Activated CD8-positive, alpha-beta memory T cell treated with anti-CD3 and anti-CD28 coated beads for 24 hours (primary cell): ENCODE results near the gene AREG.

ENCODE experiments used
- DNase-seq: peaks from one replicate; pipeline ENCODE4 v3.0.0-alpha.2; 2020

The AREG gene

DNA sequence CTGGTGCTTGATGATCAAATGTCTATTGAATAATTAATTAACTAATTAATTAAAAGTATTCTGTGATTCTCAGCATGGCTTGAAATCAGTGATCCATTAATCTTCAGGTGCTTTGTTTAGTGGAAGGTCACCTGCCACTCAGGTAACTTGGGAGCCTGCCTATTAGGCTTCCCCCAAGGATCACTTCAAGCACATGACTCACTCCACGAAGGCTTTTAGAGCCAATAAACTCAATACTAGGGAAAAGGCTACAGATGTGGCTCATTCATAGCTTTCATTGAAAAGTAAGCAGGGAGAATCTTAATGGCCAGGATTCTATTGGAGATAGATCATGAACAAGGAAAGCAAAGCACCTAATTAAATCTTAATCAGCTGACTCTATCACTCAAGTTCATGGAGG is 21.3 kb downstream of the AREG start:
- DNase-seq = no peak

DNA sequence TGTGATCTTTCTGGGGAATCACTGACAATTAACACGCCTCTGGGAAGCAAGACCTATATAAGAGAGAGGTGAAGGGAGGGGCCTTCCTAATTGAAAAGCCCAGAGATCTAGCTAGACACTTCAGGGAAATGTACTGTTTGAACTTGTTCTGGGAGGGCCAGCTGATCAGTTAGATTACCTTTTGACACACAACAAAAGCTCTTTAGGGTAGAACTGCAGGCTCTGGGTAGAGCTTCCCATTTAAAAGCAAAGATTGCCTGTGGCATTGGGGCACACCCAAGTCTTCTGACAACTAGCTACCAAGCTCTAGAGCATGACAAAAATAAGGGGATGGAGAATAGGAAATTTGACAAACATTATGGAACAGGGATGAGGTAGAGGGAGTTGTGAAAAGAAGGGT is 26.3 kb downstream of the AREG start:
- no peak for DNase-seq

DNA sequence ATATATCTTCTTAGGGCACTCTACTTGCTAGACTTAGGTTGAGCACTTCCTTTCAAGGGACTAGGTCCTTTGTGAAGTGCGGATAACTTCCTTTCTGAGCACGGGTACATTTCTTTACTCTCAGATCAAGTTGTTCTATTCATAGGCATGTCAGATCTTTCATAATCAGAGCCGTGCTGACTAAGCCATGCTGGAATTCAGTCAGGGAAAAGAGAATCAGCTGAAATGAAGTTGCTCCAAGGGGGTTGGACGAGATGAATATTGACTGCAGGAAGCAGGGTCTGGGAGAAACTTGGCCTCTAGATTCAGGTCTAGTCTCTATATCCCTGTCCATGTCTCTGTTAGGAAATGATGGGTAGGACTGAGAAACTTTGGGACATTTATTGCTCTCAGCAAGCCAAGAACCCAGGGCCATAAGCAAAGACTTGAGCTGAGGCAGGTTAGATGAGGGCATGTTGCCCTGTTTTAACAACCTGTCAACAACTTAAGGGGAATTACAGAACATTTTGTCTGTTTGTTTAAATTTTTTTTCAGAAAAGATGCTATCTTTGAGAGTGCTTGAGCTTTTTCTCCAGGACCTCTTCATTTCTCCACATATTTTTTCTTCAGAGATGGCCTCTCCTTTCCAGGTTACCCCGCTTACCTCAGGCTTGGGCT is 28.3 kb downstream of the AREG start:
- DNase-seq = no peak

DNA sequence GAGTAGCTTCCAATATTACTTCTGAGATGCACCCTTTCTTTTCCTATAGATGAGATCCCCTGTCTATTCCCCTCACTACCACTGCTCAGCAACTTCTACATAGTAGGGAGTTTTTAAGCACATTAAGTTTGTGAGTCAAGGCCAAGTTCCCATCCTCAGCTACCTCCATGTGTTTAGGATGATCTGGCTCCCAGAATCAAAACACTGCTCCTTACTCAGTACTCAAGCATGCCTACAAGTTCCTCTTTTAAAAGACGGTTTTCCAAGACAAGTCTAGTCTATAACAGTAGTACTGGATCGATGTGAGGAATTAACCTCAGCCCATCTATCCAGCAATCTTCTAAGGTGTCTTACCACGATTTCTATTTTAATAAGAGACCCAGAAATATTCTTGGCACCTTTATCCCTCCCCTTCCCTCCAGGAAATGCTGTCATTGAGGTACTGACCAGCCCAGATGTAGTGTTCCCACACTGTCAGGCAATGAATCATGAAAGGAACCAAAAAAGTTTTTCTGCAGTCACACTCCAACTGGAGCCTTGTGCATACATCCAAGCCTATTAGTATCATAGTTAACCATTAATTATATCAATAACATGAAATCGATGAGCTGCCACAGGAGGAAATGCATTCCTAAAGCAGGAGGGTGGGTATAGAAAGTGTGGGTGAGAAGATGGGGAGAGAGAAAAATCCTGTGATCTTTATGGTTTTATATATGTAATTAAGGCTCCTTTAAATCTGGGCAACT is 29.6 kb downstream of the AREG start:
- no peak for DNase-seq

DNA sequence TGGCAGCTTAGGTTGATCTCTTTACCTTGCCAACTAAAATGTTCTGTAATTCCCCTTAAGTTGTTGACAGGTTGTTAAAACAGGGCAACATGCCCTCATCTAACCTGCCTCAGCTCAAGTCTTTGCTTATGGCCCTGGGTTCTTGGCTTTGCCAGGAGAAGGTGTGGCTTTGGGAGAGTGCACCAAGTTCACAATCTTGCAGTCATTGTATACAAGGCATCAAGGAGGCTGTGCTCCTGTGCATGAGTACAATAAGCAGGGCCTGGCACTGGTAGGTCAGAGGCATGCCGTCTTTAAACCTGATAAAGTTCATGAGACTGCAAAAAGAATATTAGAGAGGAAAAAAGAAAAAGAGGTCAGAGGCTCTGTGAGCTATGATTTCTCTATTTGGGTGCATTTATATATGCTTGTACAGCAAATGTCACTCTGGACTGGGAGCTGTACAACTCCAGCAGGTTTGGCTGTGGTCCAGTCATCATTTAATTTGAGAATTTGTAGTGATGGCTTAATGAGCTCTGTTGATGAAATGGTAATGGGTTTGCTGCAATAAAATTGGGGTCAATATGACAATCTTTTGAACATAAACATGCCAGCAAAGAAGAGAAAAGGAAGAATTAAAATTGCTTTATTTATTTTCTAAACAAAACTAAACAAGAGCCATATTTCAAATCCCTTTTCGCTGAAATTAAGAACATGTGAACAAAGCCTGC is 30.3 kb downstream of the AREG start:
- no peak for DNase-seq

DNA sequence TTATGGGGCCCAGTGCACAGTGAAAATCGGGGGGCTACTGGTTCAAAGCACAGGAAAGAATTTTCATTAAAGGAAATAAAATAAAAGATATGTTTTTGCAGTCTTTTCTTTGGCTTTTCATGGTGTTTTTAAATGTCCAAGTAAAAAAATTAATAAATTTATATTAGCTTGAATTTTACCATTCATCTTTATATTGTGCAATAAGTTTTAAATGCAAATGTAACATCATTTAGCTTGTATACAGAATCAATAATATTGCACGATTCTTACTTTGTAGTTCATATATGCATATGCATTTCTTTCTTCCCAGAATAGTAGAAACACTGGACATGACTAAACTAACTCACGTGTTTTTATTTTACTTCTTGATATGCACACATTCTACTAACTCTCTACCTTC is 31.0 kb downstream of the AREG start:
- no peak for DNase-seq

DNA sequence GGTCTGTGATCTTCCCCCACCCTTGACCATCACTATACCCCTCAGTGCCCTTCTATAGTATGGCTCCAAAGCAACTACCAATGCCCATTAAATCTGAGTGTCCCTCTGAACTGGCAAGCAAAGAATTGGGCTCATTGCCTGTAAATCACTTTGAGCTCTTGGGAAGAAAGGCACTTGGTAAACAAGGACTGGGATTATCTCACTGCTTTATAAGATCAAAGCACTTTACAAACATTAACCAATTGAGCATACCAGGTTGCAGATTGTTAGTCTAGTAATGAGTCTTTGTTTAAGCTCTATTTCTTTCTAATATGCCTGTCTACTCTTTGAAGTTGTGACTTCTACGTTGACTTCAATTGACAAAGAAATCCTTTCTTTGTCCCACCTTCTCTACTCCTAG is 34.1 kb downstream of the AREG start:
- no peak for DNase-seq

DNA sequence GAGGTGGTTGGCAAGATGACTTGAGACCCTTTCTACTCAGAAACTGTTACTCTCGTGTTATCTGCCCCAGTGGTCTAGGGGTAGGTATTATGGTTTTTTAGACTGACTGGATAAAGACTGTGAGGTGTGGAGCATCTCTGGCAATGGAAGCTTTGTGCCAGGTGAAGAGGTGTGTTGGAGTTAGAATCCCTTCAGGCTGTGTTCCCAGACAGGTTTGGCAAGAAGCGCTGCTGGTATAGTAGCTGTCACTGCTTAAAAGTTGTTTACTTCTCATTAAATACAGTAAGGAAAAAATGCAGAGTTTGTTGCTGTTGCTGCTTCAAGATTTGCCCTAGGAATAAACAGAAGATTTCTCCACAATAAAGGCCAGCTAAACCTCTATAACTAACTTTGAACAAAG is 35.3 kb downstream of the AREG start:
- DNase-seq = no peak

DNA sequence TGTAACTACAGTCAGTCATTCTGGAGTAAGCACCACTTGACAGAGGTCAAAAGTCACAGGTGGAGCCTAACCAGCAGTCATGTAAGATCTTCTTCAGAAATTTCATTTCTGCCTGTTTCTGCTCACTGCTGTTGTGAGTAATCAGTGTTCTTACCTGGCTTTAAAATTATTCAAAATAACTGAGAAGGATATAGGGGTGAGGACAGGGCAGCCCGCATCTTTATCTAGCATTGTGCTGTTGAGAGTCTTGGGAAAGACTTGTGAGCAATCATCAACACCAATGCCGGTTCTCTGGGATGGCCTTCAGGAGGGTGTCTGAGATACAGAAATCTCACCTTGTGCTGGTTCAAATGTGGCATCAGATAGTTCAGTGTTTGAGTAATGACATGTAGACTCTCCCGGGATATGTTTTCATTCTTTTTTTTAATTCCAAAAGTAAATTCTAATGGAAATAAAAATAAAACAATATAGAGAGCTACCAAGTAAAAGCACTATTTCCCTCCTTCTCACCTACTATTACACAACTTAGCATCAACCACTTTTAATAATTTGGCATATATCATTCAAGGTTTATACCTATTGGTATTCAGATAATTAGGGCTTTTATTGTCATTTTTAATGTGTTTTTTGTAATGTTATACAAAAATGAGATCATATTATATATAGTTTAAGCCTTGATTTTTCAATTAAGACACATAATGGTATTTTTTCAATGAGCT is 37.1 kb downstream of the AREG start:
- DNase-seq = no peak

DNA sequence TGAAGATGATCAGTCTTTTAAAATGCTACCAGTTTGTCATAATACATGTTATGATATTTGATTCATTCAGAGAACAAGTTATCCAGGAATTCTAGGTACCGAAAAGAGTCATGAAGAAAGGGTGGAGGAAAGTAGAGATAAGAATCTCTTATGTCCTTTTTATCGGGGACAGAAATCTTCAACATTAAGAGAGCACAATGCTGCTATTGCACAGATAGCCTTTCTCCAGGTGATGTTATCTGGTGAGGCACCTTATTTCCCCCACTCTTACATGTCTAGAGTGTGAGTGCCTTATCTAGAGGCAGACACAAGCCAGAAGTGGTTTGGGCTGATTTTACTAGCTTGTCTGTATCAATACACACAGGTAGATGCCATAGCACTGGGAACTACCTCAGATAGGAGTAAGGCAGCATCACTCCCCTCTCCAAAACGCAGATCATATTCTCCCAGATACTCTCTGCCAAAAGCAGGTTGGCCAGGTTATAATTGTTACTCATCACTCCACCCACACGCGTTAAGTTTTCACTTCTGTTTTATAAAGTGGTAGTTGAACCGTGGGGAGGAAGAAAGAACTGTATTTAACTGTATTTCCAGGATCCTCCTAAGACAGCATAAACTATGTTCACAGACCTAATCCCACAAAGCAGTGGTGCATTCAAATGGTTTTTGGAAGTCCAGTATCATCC is 38.4 kb downstream of the AREG start:
- no peak for DNase-seq

DNA sequence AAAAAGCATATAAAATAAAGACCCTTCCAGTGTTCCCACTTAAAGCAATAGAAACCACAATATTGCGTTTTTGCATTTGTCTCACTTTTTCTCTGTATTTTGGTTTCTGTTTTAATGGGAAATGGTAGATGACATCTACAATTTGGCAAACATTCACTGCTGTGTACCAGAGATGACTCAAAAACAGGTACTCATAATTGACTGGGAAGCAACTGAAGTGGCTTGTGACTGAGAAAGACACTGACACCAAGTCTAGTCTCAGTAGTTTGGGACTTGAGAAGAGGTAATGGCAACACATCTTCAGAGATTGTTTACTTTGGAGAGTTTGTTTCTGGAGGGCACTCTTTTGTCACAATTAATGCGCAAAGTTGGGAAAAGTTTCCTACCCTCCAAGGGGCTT is 42.0 kb downstream of the AREG start:
- no peak for DNase-seq

DNA sequence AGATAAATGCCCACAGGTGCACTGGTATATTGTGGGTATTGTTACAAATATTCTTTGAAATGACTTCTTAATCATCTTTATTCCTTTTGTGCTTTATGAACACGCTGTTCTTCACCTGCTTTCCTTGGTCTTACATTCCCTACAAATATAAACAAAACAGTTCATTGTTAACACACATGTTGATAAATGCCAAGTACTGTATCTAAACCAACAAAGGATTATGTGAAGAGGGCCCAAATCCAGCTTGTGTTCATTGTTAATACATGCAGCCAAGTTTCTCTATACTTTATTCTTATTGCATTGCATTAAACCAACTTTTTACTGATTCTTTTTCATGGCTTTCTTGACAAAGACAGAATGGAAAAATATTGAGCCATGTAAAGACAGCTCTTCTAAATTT is 42.8 kb downstream of the AREG start:
- no peak for DNase-seq

DNA sequence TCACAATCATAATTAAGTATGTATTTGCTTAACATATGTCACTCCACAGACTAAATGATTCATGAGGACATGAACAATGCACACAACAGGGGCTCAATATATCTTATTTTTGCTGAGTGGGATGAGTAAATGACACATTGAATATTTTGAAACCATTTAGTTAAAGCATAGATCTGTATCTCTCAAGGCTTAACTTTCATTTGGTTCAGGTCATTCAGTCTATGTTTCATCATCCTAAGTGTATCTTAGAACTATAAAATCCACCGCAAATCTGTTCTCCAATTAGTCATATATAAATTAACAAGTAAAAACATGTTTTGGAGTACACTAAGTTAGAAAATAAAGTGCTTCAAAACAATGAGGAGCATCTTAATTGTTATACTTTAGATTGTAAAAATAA is 45.8 kb downstream of the AREG start:
- DNase-seq = no peak

DNA sequence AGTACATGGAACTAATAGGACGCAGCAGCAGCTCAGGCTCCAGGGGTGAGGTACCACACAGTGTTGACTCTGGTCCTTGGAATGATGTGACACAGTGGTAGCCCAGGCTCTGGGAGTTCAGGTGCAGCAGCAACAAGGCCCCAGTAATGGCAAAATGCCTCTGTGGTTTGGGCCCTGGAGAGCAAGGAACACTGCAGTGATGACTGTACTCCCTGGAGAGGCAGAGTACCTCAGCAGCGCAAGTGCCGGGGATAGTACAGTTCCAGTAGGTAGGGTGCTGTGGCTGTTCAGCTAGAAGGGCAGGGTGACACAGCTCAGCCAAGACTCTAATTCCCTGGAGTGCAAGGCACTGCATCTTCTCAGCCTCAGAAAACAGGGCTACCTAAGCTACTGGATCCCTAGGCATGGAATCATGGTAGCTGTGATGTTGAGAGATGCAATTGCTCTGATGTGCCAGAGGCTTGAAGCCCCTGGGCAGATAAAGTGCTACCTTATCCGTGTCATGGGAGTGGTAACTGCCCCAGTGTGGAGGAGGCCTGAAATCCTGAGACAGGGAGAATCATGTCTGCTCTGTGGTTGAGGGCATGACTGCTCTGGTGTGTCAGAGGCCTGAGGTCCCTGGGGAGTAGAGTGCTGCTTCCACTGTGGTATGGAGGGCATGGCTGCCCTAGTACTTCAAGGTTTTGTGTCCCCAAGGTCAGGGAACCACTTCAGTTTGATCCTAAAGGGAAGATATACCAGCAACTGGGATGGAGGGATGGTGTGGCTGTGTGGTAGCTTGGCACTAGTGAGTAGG is 55.2 kb downstream of the AREG start:
- no peak for DNase-seq

DNA sequence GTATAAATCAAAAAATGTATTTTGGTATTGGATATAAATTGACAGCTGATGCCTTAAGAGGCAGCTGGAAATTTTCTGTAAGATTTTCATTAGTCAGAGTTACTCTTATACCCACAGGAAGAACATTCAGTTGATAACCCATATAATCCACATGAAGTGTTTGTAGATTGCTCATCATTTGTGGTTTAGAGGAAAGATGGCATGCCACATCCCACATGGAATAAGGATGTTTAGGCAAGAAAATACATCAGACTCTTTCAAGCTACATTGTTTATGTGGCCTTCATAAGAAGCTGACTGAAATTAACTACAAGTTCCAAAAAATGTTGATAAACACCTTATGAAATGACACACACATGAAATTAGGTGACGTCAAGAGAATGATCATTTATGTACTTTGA is 56.6 kb downstream of the AREG start:
- DNase-seq = no peak

DNA sequence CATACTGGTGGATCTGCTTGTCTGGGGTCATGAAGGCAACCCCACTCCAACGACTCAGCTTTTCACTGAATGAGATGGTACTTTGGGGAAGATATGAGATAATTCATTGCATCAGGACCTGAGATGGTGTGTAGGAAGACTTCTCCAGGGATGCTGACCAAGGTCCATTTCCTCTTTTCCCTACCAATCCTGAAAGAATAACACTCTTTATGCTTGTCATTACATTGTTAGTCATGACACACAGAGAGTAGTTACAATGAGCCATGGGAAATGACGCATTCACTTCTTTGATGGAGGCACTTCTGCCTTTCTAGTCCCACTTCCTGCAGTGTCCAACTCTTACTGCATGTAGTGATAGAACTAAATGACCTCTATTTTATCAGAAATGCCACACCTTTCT is 58.6 kb downstream of the AREG start:
- DNase-seq = no peak

DNA sequence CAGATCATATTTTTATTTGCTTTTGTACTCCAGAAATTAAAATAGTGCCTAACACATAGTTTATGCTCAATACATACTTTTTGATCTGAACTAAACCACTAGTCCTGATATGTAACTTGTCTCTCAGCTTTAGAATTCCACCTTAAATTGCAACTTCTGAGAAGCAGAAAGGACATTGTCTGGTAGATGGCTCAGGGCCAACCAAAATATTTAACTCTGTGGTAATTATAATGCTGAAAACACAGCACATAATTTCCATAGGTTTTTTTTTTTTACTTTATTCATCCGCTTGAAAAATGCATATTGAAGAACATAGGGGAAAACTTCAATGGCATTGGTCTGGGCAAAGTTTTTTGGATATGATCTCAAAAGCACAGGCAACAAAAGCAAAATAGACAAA is 59.3 kb downstream of the AREG start:
- DNase-seq = no peak
